ENCODE data around the gene GAP43.

DNA sequence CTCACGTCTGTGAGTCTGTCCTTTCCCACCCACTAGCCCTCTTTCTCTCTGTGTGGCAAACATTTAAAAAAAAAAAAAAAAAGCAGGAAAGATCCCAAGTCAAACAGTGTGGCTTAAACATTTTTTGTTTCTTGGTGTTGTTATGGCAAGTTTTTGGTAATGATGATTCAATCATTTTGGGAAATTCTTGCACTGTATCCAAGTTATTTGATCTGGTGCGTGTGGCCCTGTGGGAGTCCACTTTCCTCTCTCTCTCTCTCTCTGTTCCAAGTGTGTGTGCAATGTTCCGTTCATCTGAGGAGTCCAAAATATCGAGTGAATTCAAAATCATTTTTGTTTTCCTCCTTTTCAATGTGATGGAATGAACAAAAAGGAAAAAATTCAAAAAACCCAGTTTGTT, 97.7 kb downstream of the GAP43 start:
- TF ChIP-seq POLR2AphosphoS5 (IDR thresholded peaks at IDR 0.05; ENCODE audit: insufficient read depth in 1 of 2, low read depth in 1 of 2) (no peak), CTCF (IDR thresholded peaks at IDR 0.05) (no peak)

All from vagina (tissue), 2 donors.